Testis (tissue), 2 donors: ENCODE measurements around the gene C5.
"Not testable (repeated sequence)": the region's sequence is repeated elsewhere in the genome, so short reads cannot be mapped to it uniquely, and the experiment has no call there.

Experiments used
- POLR2A ChIP-seq: fragments of 450-650 bp; IDR thresholded peaks from one replicate; pipeline ENCODE4 v1.6.1; 2017; ENCODE audit warnings: antibody characterized with exemption, mild to moderate bottlenecking, moderate library complexity
- TF ChIP-seq, protein P1 (sequence below), 3 experiments: fragments of 450-650 bp in 2 of 3; fragments of 200-600 bp in 1 of 3; sonication (generic) in 1 of 3; IDR thresholded peaks; one replicate each; pipeline ENCODE4 v1.5.1; 2016 to 2019; ENCODE audit warnings: antibody characterized with exemption in 3 of 3, mild to moderate bottlenecking in 2 of 3, moderate library complexity in 1 of 3

DNA sequence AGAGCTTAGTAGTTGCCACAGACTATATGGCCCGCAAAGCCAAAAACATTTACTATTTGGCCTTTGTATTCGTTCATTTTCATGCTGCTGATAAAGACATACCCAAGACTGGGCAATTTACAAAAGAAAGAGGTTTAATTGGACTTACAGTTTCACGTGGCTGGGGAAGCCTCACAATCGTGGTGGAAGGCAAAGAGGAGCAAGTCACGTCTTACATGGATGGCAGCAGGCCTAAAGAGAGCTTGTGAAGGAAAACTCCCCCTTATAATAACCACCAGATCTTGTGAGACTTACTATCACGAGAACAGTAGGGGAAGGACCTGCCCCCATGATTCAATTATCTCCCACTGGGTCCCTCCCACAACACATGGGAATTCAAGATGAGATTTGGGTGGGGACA lies 40.7 kb upstream of the C5 start:
- TF ChIP-seq POLR2A, result not testable (repeated sequence)
- TF ChIP-seq, protein P1, sequence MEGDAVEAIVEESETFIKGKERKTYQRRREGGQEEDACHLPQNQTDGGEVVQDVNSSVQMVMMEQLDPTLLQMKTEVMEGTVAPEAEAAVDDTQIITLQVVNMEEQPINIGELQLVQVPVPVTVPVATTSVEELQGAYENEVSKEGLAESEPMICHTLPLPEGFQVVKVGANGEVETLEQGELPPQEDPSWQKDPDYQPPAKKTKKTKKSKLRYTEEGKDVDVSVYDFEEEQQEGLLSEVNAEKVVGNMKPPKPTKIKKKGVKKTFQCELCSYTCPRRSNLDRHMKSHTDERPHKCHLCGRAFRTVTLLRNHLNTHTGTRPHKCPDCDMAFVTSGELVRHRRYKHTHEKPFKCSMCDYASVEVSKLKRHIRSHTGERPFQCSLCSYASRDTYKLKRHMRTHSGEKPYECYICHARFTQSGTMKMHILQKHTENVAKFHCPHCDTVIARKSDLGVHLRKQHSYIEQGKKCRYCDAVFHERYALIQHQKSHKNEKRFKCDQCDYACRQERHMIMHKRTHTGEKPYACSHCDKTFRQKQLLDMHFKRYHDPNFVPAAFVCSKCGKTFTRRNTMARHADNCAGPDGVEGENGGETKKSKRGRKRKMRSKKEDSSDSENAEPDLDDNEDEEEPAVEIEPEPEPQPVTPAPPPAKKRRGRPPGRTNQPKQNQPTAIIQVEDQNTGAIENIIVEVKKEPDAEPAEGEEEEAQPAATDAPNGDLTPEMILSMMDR (IDR thresholded peaks at IDR 0.05), result not testable (repeated sequence)
